HEK293T (cell line): Measurements from ENCODE around the gene PREX1.

Experiments
- ARNT ChIP-seq: fragments of 450-650 bp; IDR thresholded peaks from 2 replicates; pipeline ENCODE4 v1.6.1; 2017; ENCODE audit warnings: mild to moderate bottlenecking
- ELF4 ChIP-seq: fragments of 450-650 bp; IDR thresholded peaks from 2 replicates; pipeline ENCODE4 v1.6.1; 2017; ENCODE audit warnings: antibody characterized with exemption
- FOXK2 ChIP-seq: fragments of 450-650 bp; IDR thresholded peaks from 2 replicates; pipeline ENCODE4 v1.6.1; 2016; ENCODE audit warnings: mild to moderate bottlenecking
- FOXM1 ChIP-seq: fragments of 450-650 bp; IDR thresholded peaks from 2 replicates; pipeline ENCODE4 v1.6.1; 2017; ENCODE audit warnings: mild to moderate bottlenecking, borderline replicate concordance
- HDGF ChIP-seq: fragments of 450-650 bp; IDR thresholded peaks from 2 replicates; pipeline ENCODE4 v1.6.1; 2017; ENCODE audit warnings: antibody characterized with exemption, borderline replicate concordance
- NFRKB ChIP-seq: fragments of 450-650 bp; IDR thresholded peaks from 2 replicates; pipeline ENCODE4 v1.6.1; 2016; ENCODE audit warnings: mild to moderate bottlenecking, moderate library complexity
- SP1 ChIP-seq: fragments of 450-650 bp; IDR thresholded peaks from 2 replicates; pipeline ENCODE4 v1.6.1; 2017

GRCh38 chr20:48752963-48753362 is 74.8 kb downstream of the PREX1 start:
- TF ChIP-seq HDGF (no peak), NFRKB (no peak), FOXM1 (no peak), ARNT (no peak), FOXK2 (no peak), SP1 (no peak), ELF4 (no peak)
